GM21367 (cell line): ENCODE measurements around the gene NID1.

ENCODE experiments used
- ATAC-seq: cut with Tn5 transposase; IDR thresholded peaks from one replicate; pipeline ENCODE4 v1.9.1; 2021; ENCODE audit not compliant: unreplicated experiment

The NID1 gene, protein sequence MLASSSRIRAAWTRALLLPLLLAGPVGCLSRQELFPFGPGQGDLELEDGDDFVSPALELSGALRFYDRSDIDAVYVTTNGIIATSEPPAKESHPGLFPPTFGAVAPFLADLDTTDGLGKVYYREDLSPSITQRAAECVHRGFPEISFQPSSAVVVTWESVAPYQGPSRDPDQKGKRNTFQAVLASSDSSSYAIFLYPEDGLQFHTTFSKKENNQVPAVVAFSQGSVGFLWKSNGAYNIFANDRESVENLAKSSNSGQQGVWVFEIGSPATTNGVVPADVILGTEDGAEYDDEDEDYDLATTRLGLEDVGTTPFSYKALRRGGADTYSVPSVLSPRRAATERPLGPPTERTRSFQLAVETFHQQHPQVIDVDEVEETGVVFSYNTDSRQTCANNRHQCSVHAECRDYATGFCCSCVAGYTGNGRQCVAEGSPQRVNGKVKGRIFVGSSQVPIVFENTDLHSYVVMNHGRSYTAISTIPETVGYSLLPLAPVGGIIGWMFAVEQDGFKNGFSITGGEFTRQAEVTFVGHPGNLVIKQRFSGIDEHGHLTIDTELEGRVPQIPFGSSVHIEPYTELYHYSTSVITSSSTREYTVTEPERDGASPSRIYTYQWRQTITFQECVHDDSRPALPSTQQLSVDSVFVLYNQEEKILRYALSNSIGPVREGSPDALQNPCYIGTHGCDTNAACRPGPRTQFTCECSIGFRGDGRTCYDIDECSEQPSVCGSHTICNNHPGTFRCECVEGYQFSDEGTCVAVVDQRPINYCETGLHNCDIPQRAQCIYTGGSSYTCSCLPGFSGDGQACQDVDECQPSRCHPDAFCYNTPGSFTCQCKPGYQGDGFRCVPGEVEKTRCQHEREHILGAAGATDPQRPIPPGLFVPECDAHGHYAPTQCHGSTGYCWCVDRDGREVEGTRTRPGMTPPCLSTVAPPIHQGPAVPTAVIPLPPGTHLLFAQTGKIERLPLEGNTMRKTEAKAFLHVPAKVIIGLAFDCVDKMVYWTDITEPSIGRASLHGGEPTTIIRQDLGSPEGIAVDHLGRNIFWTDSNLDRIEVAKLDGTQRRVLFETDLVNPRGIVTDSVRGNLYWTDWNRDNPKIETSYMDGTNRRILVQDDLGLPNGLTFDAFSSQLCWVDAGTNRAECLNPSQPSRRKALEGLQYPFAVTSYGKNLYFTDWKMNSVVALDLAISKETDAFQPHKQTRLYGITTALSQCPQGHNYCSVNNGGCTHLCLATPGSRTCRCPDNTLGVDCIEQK

DNA sequence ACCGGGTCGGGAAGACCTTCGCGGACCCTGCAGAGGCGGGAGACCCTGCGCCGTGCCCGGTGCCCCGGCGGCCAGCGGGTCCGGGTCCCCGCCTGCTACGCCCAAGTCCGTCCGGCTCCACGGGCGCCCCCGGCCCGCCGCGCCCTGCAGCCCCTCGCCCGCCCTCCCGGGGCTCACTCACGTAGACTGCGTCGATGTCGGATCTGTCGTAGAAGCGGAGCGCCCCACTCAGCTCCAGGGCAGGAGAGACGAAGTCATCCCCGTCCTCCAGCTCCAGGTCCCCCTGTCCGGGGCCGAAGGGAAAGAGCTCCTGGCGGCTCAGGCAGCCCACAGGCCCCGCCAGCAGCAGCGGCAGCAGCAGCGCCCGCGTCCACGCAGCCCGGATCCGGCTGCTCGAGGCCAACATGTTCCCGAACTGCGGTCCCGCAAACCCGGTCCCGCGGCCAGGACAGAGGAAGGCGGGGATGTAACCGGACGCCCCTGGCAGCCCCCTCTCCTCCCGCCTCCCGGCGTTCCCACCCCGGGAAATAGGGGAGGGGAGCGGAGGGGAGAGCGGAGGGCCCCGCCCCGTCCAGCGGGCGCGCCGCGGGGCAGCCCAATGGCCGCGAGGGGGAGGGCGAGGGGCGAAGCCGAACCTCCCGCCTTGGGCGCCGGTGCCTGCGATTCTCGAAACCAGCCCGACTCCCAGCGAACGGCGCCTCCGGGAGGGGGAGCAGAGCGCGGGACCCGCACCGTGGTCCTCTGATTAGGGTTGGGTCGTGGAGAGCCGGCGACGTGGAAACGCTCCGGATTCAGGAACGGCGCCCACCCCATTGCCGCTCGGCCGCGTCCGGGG, at the start of gene NID1:
Gene NID1 (minus strand): TSS at position 417 of the 835 bp plus-strand sequence. CDS start 11 bp downstream, at position 406.
- ATAC-seq: no peak

DNA sequence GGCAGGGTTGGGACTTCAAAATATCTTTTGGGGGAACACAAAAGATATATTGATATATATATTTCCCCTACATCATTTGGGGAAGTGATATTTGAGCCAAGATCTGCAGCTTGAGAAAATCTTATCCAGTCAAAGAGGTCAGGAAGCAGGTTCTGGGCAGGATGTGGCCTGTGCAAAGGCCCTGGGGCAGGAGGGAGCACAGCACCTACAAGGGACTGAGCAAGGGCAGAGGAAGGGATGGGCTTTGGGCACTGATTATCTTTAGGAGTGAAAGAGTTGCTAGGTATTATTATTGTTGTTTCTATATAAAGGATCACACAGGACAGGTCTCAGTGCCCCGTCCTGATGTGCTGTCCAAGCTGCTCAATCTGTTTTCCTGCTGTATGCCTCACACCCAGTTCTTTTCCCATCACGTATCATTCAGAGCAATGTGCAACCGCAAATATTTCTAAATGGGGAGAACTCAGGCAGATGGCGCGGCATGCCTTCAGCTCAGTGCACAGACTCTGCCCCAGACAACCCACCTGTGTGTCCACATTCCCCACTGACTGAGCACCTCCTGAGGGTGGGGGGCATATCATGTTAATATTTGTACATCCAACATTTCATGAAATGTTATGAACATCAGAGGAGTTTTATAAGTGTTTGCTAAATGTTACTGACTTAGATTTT, 49.3 kb upstream of the NID1 start:
- no peak for ATAC-seq

DNA sequence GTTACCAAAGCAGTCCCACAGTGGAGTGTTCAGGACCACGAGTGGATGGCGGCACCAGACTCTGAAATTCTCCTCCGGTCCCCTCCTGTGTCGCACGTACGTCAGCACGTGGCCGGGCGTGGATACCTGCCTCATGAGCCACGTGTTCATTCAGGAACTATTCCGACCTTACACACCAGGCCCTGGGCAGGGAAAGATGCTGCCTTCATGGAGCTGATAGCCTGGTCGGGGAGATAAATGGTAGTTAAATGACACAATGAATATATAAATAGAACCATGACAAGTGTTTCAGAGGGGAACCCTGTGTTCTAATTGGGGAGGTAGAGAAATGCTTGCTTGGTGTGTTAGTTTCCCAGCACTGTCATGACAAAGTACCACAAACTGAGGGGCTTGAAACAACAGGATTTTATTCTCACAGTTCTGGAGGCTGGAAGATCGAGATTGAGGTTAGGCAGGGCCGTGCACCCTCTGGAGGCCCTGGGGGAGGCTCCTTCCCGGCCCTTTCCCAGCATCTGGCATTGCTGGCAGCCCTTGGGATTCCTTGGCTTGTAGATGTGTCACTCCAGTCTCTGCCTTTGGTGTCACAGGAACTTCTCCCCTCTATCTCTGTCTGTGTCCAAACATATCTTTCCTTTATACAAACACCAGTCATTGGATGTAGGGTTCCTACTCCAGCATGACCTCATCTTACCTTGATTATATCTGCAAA, 48.6 kb upstream of the NID1 start:
- no peak for ATAC-seq

GRCh38 chr1:236112332-236112627, 47.4 kb upstream of the NID1 start:
- ATAC-seq: no peak

- ATAC-seq: no peak
These were observed 46.8 kb upstream of the NID1 start for GRCh38 chr1:236111527-236112331.

DNA sequence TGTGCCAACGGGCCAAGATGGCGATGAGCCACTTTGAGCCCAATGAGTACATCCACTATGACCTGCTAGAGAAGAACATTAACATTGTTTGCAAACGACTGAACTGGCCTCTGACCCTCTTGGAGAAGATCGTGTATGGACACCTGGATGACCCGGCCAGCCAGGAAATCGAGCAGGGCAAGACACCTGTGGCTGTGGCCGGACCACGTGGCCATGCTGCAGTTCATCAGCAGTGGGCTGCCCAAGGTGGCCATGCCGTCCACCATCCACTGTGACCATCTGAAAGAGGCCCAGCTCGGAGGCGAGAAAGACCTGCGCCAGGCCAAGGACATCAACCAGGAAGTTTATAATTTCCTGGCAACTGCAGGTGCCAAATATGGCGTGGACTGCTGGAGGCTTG, 45.2 kb upstream of the NID1 start:
- no peak for ATAC-seq

- ATAC-seq: no peak
These were observed 43.2 kb upstream of the NID1 start for GRCh38 chr1:236108027-236108648.

DNA sequence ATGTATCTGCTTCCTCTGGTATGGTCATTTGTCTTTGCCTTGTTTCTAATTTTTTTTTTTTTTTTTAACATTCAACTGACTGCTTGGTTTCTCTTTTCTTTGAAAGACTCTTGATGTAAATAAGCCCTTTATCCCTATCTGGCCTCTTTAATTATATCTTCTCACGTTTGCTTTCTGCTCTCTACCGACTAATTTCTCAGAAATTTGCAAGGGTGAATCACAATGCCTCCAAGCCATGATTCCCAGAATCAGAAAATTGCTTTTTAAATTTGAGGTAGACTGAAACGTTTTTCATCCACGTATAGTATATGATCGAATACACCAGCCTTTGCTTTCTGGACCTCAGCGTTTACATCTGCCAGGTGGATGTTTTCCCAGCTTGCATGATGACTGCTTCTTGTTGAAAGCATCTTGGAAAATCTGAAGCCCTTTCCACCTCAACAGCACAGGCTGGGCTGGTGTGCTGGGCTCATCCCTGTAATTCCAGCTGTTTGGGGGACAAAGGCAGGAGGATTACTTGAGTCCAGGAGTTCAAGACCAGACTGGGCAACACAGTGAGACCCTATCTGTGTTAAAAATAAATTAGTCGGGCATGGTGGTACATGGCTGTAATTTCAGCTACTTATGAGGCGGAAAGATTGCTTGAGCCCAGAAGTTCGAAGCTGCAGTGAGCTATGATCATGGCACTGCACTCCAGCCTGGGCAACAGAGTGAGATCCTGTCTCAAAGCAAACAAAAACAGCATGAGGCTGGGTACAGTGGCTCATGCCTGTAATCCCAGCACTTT, 42.4 kb upstream of the NID1 start:
- ATAC-seq: no peak

DNA sequence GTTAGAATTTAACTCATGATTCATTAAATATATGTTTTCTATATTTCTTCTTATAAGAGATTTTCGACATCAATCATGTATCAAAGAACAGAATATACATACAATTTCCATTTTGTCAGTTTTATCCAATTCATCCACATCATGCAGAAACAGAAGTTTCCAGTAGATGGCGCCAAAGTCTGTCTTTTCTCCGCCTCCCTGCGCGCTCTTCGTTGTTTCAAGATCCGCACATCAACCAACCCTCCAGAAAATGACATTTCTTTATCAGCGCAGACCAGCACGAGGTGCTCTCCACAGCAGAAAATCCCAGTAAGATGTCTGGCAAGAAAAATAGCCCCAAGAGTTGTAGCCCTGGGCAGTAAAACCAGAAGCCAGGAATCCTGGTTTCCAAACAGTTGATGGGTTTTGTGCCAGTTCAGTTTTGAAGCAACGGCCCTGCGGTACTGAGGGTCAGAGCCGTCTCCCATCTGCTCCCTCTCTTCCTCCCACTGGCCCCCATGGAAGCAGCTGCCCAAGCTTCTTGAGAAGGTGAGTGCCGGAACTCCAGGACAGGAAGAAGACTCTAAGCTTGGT, 38.8 kb upstream of the NID1 start:
- ATAC-seq: no peak

DNA sequence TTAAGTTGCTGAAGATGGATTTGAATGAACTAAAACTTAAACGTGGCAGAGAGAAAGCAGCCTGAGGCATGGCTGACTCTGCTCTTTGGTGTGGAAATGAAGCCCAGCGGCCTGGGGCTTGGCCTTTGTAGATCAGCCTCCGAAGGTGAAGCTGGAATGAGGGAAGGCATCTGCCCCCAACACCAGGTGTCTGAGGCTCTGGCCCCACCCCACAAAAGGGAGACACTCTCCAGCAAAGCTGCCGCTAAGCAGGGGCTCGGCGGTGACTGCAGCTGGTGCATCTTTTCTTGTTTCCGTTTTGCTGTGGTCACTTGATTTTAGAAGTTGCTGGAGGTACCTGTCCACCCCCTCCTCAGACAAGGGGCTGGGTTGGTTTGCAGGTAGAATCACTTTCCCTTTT, 38.2 kb upstream of the NID1 start:
- no peak for ATAC-seq

- no peak for ATAC-seq
These were observed 37.7 kb upstream of the NID1 start for GRCh38 chr1:236102611-236103010.

DNA sequence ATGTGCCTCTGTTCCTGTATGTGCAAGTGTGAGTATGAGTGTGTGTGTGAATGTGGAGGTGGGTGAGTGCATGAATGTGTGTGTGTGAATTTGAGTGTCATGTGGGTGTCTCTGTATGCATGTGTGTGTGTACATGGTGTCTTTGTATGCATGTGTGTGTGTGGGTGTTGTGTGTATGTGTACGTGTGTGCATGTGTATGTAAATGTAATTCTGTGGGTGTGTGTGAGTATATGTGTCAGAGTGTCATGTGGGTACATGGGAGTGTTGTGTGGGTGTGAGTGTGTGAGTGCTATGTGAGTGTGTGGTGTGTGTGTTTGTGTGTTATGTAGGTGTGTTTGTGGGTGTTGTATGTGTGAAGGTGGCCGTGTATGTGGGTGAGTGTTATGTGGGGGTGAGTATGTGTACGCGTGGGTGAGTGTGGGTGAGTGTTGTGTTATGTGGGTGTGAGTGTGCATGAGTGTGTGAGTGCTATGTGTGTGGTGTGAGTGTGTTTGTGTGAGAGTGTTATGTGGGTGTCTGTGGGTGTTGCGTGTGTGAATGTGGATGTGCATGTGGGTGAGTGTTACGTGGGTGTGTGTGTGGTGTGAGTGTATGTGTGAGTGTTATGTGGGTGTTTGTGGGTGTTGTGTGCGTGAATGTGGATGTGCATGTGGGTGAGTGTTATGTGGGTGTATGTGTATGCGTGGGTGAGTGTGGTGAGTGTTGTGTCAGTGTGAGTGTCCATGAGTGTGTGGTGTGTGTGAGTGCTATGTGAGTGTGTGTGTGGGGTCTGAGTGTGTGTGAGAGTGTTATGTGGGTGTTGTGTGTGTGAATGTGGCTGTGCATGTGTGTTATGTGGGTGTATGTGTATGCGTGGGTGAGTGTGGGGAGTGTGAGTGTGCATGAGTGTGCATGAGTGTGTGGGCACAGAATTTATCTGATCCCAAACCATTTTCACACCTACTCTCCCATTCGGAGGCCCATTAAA, 36.6 kb upstream of the NID1 start:
- no peak for ATAC-seq

- no peak for ATAC-seq
These were observed 35.9 kb upstream of the NID1 start for GRCh38 chr1:236100799-236101198.

GRCh38 chr1:236099355-236099974, 34.6 kb upstream of the NID1 start:
- ATAC-seq: no peak

- no peak for ATAC-seq
These were observed 33.4 kb upstream of the NID1 start for GRCh38 chr1:236098267-236098666.
